PC-9 (cell line): Measurements from ENCODE around the gene TH. TPM values are rescaled to one million over a fixed set of nuclear protein-coding genes. Genes with fewer than 3 reads are reported as not detected.

ENCODE experiments used
- BruUV-seq: library from RNA; stranded (reverse); fragments of 400-500 nt; replicated peaks from 2 replicates; lab custom pipeline; 2021; lab: Mats Ljungman, UMichigan
- CTCF ChIA-PET: fragments of 300-600 bp; sonication (Branson Sonifier 250); formaldehyde crosslinking; loops from one replicate; lab custom pipeline; 2022; ENCODE audit warnings: antibody characterized with exemption; lab: Charles Lee
- POLR2A ChIA-PET: fragments of 300-600 bp; sonication (Branson Sonifier 250); formaldehyde crosslinking; loops from one replicate; lab custom pipeline; 2022; ENCODE audit warnings: antibody characterized with exemption; ENCODE audit not compliant: unreplicated experiment; lab: Charles Lee
- DNase-seq, 2 experiments: peaks; one replicate each; pipeline versions ENCODE4 v3.0.0 to v3.0.0-alpha.2; 2015 to 2022; ENCODE audit warnings: mixed read lengths in 1 of 2
- H2AFZ ChIP-seq: fragments of 200-600 bp; sonication (generic); 2 replicates; pipeline ENCODE4 v1.8.1; 2017; ENCODE audit warnings: antibody characterized with exemption
- H3F3A ChIP-seq: fragments of 200-600 bp; sonication (generic); 2 replicates; pipeline ENCODE4 v1.8.1; 2017; ENCODE audit warnings: antibody characterized with exemption, mild to moderate bottlenecking, low read depth; ENCODE audit not compliant: insufficient read depth
- H3K27ac ChIP-seq: fragments of 200-600 bp; sonication (generic); 2 replicates; pipeline ENCODE4 v1.6.1; 2016; ENCODE audit warnings: mixed run types
- H3K27me3 ChIP-seq: fragments of 200-600 bp; sonication (generic); 2 replicates; pipeline ENCODE4 v1.6.1; 2016; ENCODE audit warnings: low read depth, mixed run types; ENCODE audit not compliant: insufficient read depth
- H3K36me3 ChIP-seq: fragments of 200-600 bp; sonication (generic); 2 replicates; pipeline ENCODE4 v1.6.1; 2016; ENCODE audit warnings: low read depth, mixed run types
- H3K4me1 ChIP-seq: fragments of 200-600 bp; sonication (generic); replicated peaks from 2 replicates; pipeline ENCODE4 v1.6.1; 2016; ENCODE audit warnings: mixed run types; ENCODE audit not compliant: insufficient read depth
- H3K4me2 ChIP-seq: fragments of 200-600 bp; sonication (generic); 2 replicates; pipeline ENCODE4 v1.6.1; 2017; ENCODE audit warnings: mixed run types
- H3K4me3 ChIP-seq: fragments of 200-600 bp; sonication (generic); 2 replicates; pipeline ENCODE4 v1.6.1; 2016; ENCODE audit warnings: mixed run types
- H3K79me2 ChIP-seq: fragments of 200-600 bp; sonication (generic); 2 replicates; pipeline ENCODE4 v1.6.1; 2017; ENCODE audit warnings: low read depth, mixed run types
- H3K9me2 ChIP-seq: fragments of 200-600 bp; sonication (generic); 2 replicates; pipeline ENCODE4 v1.8.1; 2017; ENCODE audit warnings: mild to moderate bottlenecking; ENCODE audit not compliant: insufficient read depth
- H3K9me3 ChIP-seq: fragments of 200-600 bp; sonication (generic); 2 replicates; pipeline ENCODE4 v1.8.1; 2016; ENCODE audit warnings: low read depth; ENCODE audit not compliant: insufficient read depth
- H4K20me1 ChIP-seq: fragments of 200-600 bp; sonication (generic); 2 replicates; pipeline ENCODE4 v1.8.1; 2017; ENCODE audit not compliant: insufficient read depth
- CTCF ChIP-seq: fragments of 200-600 bp; sonication (generic); conservative IDR thresholded peaks from 2 replicates; pipeline ENCODE4 v1.6.1; 2017; ENCODE audit warnings: mixed run types, antibody characterized with exemption, mild to moderate bottlenecking, moderate library complexity
- EZH2 ChIP-seq: fragments of 200-600 bp; sonication (generic); IDR thresholded peaks from 2 replicates; pipeline ENCODE4 v1.8.0; 2017; ENCODE audit warnings: antibody characterized with exemption, low read depth
- intact Hi-C: fragments of 100-400 bp; cut with micrococcal nuclease; formaldehyde crosslinking; loops from one replicate; pipeline ENCODE4 v1.10.0; 2022; ENCODE audit not compliant: unreplicated experiment
- total RNA-seq: library from RNA; stranded (reverse); gene quantifications from 2 replicates; pipeline ENCODE4 v1.2.3, GENCODE V29; 2021

TH gene
- total RNA-seq, 1 experiment from 2014 or later, result 2.2 TPM

- H3K79me2 ChIP-seq, result no peaks in the 10 kb centered on the region
Observed at GRCh38 chr11:2135648-2136201, 35.9 kb downstream of the TH start.

GRCh38 chr11:2135018-2135569 lies 36.5 kb downstream of the TH start:
- Histone ChIP-seq H3K4me1 (no peaks in the 10 kb centered on the region), H3K9me3 (no peaks in the 10 kb centered on the region), H3K9me2 (no peaks in the 10 kb centered on the region), H3K27me3 (peaks cover 19% of the 10 kb centered on the region), H3F3A (no peaks in the 10 kb centered on the region), H3K4me2 (no peak overlapping the region), H3K36me3 (no peaks in the 10 kb centered on the region), H2AFZ (no peak overlapping the region), H3K27ac (no peak overlapping the region), H4K20me1 (no peaks in the 10 kb centered on the region), H3K4me3 (no peak overlapping the region), H3K79me2 (no peaks in the 10 kb centered on the region)
- CTCF ChIA-PET, result no interaction called here
- no TSS peak for BruUV-seq
- POLR2A ChIA-PET, result no interaction called here
- TF ChIP-seq CTCF (no peak), EZH2 (no peak)
- no peak for DNase-seq
- intact Hi-C loops, result no loop called here

More at GRCh38 chr11:2135648-2136201, 35.9 kb downstream of the TH start:
- Histone ChIP-seq H3K4me1 (no peaks in the 10 kb centered on the region), H3K36me3 (no peaks in the 10 kb centered on the region), H3K27ac (no peak overlapping the region), H3K4me2 (no peak overlapping the region), H3F3A (no peaks in the 10 kb centered on the region), H3K9me2 (no peaks in the 10 kb centered on the region), H3K4me3 (no peak overlapping the region), H3K27me3 (peaks cover 18% of the 10 kb centered on the region), H3K9me3 (no peaks in the 10 kb centered on the region), H4K20me1 (no peaks in the 10 kb centered on the region), H2AFZ (no peak overlapping the region)
- TF ChIP-seq CTCF (no peak), EZH2 (no peak)
- no TSS peak for BruUV-seq
- ChIA-PET POLR2A (no interaction called here), CTCF (no interaction called here)
- DNase-seq, result no peak
- intact Hi-C loops, result no loop called here

GRCh38 chr11:2134022-2135010 lies 37.3 kb downstream of the TH start:
- Histone ChIP-seq H3K79me2 (no peaks in the 10 kb centered on the region), H3F3A (no peaks in the 10 kb centered on the region), H3K9me2 (no peaks in the 10 kb centered on the region), H3K36me3 (no peaks in the 10 kb centered on the region), H2AFZ (no peak overlapping the region), H3K4me3 (no peak overlapping the region), H3K27ac (no peak overlapping the region), H3K4me2 (no peak overlapping the region), H3K27me3 (peaks cover 27% of the 10 kb centered on the region), H4K20me1 (no peaks in the 10 kb centered on the region), H3K4me1 (no peaks in the 10 kb centered on the region), H3K9me3 (no peaks in the 10 kb centered on the region)
- DNase-seq, result no peak
- POLR2A ChIA-PET, result no interaction called here
- no peak for TF ChIP-seq CTCF
- TF ChIP-seq EZH2, result no peak
- CTCF ChIA-PET, result no interaction called here
- no TSS peak for BruUV-seq
- intact Hi-C loops, result no loop called here
